PC-3 (cell line): Measurements from ENCODE around the gene CAB39L.

Source experiments
- EZH2 ChIP-seq: fragments of 300-600 bp; sonication (generic); IDR thresholded peaks from one replicate; pipeline ENCODE4 v1.6.1; 2017; ENCODE audit warnings: antibody characterized with exemption, mild to moderate bottlenecking, low read length; ENCODE audit not compliant: unreplicated experiment
- TF ChIP-seq, protein P1 (sequence below): fragments of 300-600 bp; sonication (generic); conservative IDR thresholded peaks from 2 replicates; pipeline ENCODE4 v1.5.1; 2017; ENCODE audit warnings: antibody characterized with exemption, low read depth, mild to moderate bottlenecking, low read length

DNA sequence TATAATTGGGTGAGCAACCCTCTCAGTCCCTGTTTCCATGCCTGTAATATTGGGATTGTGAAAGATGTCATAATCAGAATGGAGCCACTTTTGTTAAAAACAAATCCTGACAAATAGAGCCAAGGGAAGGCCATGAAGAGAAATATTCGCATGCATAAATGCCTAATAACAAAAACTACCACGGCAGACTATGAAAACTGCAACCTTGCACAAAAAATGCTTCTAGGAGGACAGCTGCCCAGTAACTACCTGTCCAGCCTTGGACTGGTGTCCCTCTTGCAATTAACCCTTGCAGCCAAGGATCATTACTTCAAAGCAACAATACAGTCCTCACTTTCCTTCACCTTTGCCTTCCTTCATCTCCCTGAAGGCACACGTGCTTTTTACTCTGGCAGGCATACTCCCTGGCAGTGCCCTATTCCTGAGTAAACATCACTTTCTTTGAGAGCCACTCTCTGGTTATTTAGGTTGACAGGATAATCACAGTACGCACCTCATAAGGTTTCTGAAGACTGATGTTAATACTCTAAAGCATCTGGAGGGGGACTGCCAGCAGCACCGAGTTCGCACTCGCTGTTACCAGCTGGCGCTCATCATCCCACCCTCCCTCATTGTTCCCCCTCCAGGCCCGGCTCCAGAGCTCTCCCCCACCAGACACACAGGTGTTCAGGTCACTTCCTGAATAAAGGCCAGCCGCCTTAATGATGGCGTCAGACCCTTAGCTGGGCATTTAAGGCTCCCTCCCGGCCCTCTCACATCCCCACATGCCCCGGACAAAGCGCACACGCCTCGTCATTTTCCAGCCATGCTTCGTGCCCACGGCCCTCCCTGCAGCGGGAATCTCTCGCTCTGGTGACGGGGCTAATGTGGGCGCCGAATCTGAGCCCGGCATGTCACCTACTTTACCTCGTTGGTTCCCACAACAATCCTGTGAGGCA lies 138.8 kb downstream of the CAB39L start:
- TF ChIP-seq EZH2, result no peak
- TF ChIP-seq, protein P1, sequence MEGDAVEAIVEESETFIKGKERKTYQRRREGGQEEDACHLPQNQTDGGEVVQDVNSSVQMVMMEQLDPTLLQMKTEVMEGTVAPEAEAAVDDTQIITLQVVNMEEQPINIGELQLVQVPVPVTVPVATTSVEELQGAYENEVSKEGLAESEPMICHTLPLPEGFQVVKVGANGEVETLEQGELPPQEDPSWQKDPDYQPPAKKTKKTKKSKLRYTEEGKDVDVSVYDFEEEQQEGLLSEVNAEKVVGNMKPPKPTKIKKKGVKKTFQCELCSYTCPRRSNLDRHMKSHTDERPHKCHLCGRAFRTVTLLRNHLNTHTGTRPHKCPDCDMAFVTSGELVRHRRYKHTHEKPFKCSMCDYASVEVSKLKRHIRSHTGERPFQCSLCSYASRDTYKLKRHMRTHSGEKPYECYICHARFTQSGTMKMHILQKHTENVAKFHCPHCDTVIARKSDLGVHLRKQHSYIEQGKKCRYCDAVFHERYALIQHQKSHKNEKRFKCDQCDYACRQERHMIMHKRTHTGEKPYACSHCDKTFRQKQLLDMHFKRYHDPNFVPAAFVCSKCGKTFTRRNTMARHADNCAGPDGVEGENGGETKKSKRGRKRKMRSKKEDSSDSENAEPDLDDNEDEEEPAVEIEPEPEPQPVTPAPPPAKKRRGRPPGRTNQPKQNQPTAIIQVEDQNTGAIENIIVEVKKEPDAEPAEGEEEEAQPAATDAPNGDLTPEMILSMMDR, result no peak
